HG03066 (cell line): Measurements from ENCODE around the gene NMUR1.
A peak's percentile ranks its signal among the peaks of the same experiment; 100 is the strongest.

ENCODE experiments used
- ATAC-seq: cut with Tn5 transposase; IDR thresholded peaks from one replicate; pipeline ENCODE4 v1.9.1; 2021; ENCODE audit warnings: low read depth; ENCODE audit not compliant: unreplicated experiment

Gene NMUR1

DNA sequence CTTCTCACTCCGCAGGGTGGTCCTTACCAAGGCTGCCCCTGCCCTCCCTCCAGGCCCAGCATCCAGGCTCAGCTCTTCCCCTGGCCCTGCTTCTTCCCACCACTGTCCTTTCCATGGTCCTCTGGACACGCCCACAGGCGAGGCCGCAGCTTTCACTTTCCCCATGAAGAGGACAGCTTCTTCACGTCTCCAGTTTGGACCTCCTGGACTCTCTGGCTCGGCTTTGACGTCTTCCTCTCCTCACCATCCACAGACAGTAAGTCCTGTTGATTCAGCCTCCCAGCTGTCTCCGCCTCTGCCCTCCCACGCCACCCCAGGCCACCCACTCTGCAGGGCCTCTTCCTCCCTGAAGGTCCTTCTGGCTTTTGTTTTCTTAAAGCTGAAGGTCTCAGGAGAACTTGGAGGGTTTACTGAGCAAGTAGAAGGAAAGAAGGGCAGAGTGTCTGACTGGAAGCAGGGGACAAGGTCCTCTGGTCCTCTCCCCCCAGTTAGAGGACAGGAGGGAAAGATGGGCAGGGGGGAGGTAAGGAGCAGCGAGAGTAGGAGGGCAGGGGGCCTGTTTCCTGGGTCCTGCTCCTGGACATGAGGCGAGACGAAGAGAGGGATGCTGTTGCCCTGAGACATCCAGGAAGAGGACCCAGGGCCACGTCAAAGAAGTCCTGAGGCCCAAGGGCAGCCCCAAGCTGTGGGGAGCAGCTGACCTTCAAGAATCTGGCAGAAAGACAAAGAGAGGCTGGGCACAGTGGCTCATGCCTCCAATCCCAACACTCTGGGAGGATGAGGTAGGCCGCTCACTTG lies 24.7 kb upstream of the NMUR1 start:
- no peak for ATAC-seq

DNA sequence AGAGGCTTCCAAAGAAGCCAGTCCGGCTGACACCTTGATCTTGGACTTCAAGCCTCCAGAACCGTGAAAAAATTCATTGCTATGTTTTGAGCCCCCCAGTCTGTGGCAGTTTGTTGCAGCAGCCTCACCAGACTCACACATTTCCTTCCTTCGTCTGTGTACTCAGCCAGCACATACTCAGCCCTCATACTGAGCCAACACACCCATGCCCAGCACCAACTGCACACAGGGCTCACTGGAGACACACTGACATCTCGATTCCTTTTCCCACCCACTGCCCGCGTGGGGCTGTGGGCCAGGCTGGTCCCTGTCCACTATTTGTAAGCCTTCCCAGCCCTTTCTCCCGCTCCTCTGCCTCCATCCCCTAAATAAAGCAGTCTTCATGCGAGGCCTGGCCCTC lies 24.1 kb upstream of the NMUR1 start:
- ATAC-seq: no peak

- no peak for ATAC-seq
Measured at GRCh38 chr2:231552752-231553151, 22.5 kb upstream of the NMUR1 start.

DNA sequence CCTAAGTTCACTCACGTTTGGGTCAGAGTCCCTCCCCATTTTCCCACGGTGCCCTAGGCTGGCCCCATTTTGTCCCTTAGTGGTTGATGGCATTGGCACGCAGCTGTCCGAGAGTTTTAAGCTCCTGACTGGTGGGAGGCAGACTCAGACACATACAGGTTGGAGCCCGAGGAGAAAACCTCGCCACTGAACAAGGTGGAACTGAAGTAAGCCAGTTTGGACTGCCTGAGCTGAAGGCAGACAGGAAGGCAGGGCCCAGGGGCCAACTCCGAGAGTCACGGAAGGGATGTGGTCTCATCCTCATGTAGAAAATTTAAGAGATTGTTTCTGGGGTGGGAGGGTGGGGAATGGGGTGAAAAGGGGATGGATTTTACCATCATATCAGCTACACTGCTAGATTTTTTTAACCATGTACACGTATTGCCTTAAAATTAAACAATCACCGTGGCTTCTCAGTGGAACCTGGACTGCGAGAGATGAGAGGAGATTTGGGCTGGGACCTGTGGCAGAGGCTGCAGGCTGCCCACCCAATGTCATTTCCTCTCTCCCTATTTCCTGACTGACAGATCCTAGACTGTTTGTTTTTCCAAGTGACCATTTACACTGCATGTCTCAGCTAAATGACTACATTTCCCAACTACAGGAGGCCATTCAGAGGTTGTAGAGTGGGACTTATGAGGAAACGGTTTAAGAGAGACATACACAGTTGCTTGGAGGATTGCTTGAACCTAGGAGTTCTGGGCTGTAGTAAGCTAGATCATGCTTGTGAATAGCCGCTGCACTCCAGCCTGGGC lies 19.4 kb upstream of the NMUR1 start:
- ATAC-seq: no peak

DNA sequence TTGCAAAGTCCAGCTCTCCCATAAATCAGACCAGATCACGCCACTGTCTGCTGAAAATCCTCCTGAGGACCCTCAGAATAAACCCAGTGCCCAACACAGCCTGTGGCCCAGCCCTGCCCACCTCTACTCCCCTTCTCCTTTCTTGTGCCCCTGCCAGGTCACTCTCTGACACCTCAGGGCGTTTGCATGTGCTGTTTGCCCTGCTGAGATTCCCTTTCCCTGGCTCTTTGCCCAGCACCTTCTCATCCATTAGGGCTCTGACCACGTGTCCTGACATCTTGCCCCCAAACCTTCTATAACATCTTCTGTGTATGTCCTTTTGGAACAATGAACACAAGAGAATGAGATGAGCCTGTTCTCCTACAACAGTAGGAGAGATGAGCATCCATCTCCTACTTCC lies 18.5 kb upstream of the NMUR1 start:
- no peak for ATAC-seq

GRCh38 chr2:231547315-231548110 lies 17.3 kb upstream of the NMUR1 start:
- ATAC-seq: no peak

- no peak for ATAC-seq
Measured at GRCh38 chr2:231546014-231546715, 15.9 kb upstream of the NMUR1 start.

DNA sequence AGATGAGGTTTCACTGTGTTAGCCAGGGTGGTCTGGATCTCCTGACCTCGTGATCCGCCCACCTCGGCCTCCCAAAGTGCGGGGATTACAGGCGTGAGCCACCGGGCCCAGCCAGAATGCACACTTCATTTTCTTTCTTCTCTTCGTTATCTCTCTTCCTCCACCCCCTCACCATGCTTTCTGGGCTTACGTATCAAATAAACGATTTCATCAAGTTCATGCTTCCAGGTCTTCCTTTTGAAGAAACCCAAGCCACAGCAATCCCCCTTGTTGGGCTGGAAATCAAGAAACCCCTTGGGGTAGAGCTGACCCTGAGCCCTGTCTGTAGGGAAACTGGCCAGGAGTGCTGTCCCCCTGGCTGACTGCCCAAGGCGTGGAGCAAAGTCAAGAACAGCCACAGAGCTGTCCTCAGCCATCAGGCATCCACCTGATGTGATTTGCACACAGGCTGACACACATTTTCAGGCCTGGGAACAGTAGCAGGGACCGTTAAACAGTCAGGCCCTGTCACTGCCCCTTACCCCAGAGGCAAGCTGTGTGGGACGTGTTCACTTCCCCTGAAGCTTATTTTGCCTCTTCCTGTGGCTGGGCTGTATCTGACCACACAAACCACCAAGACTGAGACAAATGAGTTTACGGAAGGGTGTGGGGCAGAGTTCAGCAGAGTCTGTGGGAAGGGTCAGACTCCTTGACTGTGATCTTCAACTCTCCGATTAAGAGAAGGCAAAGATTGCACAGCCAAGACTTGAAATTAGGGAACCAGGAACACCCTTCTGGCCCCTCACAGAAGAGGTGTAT lies 15.1 kb upstream of the NMUR1 start:
- peak; percentile 99 for ATAC-seq

- no peak for ATAC-seq
Measured at GRCh38 chr2:231542136-231542535, 11.9 kb upstream of the NMUR1 start.

GRCh38 chr2:231541645-231542044 lies 11.4 kb upstream of the NMUR1 start:
- no peak for ATAC-seq

DNA sequence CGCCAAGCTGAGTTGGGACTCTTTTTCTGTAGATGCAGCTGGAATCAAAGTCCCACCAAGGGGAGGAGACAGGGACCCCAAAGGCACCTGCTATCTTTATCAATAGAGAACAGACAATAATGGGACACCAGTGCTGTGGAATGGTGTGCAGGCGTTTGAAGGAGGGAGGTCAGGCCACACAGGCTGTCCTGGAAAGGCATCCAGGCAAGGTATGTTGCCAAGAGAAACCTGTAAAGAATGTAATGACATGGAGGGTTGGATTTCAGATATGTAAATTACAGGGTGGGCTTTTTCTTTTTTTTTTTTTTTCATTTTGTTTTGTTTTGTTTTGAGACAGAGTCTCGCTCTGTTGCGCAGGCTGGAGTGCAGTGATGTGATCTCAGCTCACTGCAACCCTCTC lies 9.7 kb upstream of the NMUR1 start:
- no peak for ATAC-seq

GRCh38 chr2:231535961-231536360 lies 5.7 kb upstream of the NMUR1 start:
- ATAC-seq: no peak

GRCh38 chr2:231533777-231534125 lies 3.5 kb upstream of the NMUR1 start:
- no peak for ATAC-seq

- no peak for ATAC-seq
Measured at GRCh38 chr2:231533086-231533776, 3.0 kb upstream of the NMUR1 start.

DNA sequence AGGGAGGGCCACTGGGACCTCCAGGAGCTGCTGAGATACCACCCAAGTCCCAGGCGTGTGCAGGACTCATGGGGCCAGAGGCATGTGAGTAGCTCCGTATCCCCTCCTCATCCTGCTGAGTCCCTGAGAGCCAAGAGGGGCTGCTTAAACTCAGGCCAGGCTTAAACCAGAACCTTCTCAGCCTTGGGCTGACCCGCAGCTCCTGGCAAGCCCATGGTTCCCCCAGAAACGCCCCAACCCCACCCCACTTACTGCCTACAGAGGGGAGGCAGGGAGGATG lies 2.5 kb upstream of the NMUR1 start:
- no peak for ATAC-seq

DNA sequence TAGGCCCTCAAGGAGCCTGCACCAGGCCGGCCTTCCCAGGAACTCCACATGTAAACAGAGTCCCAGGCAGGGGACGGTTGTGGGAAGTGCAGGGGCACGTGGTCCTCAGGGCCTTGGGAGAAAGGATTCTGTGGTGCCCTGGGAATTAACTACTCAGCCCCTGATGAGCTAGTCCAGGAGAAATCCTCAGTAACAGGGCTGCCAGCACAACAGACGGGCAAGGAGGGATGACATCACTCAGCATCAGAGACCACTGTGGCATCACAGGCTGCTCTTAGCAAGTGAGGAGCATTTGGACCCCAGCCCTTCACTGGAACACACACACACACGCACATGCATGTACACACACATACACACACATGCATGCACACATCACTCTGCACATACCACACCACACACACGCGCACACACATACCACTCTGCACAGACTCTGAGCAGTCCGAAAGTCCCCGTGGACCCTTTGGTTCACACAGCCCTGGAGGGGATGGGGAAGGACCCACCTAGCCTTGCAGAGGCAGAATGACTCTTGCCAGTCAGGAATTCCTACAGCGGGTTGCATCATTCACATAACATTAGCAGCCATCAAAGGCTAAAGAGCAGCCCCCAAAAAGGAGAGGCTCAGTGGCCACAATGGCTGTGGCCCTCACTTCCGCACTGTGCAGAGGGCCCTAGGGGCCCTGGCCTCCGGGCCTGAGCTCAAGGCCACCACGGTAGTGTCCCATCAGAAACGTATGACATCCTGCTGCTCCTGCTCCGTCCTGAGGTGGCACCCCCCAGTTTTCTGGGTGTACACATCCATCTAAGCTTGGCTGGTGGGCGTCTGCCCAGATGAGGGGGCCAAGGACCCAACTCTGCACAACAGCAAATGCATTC lies 1.9 kb upstream of the NMUR1 start:
- ATAC-seq: no peak

- no peak for ATAC-seq
Measured at GRCh38 chr2:231531466-231531865, 1.2 kb upstream of the NMUR1 start.

DNA sequence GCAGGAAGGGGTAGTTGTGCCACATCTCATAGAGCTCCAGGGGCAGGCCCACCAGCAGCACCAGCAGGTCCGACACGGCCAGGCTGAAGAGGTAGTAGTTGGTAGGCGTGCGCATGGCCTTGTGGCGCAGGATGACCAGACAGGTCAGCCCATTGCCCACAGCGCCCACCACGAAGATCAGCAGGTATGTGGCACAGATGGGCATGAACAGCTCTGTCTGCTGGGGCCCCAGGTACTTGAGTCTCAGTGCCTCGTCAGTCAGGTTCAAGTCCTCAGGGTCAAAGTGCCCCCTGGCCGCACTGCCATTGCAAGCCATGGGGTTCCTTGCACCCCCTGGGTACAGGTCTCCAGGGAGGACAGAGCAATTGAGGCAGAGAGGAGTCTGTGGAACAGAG lies 1.6 kb downstream of the NMUR1 start:
- no peak for ATAC-seq
